ENCODE results near the gene AAK1. TPM values are rescaled to one million over a fixed set of nuclear protein-coding genes. Genes with fewer than 3 reads are reported as not detected.

Gene AAK1
- total RNA-seq, 1 experiment from 2014 or later = 35.6 TPM

GRCh38 chr2:69689466-69689865 lies 45.9 kb upstream of the AAK1 start (continued):
- TF ChIP-seq, protein P1, sequence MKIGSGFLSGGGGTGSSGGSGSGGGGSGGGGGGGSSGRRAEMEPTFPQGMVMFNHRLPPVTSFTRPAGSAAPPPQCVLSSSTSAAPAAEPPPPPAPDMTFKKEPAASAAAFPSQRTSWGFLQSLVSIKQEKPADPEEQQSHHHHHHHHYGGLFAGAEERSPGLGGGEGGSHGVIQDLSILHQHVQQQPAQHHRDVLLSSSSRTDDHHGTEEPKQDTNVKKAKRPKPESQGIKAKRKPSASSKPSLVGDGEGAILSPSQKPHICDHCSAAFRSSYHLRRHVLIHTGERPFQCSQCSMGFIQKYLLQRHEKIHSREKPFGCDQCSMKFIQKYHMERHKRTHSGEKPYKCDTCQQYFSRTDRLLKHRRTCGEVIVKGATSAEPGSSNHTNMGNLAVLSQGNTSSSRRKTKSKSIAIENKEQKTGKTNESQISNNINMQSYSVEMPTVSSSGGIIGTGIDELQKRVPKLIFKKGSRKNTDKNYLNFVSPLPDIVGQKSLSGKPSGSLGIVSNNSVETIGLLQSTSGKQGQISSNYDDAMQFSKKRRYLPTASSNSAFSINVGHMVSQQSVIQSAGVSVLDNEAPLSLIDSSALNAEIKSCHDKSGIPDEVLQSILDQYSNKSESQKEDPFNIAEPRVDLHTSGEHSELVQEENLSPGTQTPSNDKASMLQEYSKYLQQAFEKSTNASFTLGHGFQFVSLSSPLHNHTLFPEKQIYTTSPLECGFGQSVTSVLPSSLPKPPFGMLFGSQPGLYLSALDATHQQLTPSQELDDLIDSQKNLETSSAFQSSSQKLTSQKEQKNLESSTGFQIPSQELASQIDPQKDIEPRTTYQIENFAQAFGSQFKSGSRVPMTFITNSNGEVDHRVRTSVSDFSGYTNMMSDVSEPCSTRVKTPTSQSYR (CRISPR knock-in tag; IDR thresholded peaks at IDR 0.05) = no peak
- TF ChIP-seq RELA (CRISPR knock-in tag; IDR thresholded peaks at IDR 0.05; ENCODE audit: borderline replicate concordance) (no peak), ZNF396 (CRISPR knock-in tag; IDR thresholded peaks at IDR 0.05; ENCODE audit: borderline replicate concordance) (no peak)
- TF ChIP-seq, protein P2, sequence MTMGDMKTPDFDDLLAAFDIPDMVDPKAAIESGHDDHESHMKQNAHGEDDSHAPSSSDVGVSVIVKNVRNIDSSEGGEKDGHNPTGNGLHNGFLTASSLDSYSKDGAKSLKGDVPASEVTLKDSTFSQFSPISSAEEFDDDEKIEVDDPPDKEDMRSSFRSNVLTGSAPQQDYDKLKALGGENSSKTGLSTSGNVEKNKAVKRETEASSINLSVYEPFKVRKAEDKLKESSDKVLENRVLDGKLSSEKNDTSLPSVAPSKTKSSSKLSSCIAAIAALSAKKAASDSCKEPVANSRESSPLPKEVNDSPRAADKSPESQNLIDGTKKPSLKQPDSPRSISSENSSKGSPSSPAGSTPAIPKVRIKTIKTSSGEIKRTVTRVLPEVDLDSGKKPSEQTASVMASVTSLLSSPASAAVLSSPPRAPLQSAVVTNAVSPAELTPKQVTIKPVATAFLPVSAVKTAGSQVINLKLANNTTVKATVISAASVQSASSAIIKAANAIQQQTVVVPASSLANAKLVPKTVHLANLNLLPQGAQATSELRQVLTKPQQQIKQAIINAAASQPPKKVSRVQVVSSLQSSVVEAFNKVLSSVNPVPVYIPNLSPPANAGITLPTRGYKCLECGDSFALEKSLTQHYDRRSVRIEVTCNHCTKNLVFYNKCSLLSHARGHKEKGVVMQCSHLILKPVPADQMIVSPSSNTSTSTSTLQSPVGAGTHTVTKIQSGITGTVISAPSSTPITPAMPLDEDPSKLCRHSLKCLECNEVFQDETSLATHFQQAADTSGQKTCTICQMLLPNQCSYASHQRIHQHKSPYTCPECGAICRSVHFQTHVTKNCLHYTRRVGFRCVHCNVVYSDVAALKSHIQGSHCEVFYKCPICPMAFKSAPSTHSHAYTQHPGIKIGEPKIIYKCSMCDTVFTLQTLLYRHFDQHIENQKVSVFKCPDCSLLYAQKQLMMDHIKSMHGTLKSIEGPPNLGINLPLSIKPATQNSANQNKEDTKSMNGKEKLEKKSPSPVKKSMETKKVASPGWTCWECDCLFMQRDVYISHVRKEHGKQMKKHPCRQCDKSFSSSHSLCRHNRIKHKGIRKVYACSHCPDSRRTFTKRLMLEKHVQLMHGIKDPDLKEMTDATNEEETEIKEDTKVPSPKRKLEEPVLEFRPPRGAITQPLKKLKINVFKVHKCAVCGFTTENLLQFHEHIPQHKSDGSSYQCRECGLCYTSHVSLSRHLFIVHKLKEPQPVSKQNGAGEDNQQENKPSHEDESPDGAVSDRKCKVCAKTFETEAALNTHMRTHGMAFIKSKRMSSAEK (CRISPR knock-in tag; IDR thresholded peaks at IDR 0.05; ENCODE audit: borderline replicate concordance) = no peak

- H3K4me1 Mint-ChIP-seq = peaks cover 4% of the 10 kb centered on the region; the same call in 1 of the 2 replicates
- H3K36me3 Mint-ChIP-seq = no peaks in the 10 kb centered on the region
- H3K27ac Mint-ChIP-seq = no peak overlapping the region
- ATAC-seq (no peak), DNase-seq (ENCODE audit: low spot score) (no peak)
- POLR2A ChIA-PET = no interaction called here
- CTCF ChIA-PET = no interaction called here
- H3K27me3 Mint-ChIP-seq (ENCODE audit: low read depth) = no peaks in the 10 kb centered on the region
- no peak overlapping the region for H3K4me3 Mint-ChIP-seq
- H3K9me3 Mint-ChIP-seq = no peaks in the 10 kb centered on the region
- TF ChIP-seq, protein P3, sequence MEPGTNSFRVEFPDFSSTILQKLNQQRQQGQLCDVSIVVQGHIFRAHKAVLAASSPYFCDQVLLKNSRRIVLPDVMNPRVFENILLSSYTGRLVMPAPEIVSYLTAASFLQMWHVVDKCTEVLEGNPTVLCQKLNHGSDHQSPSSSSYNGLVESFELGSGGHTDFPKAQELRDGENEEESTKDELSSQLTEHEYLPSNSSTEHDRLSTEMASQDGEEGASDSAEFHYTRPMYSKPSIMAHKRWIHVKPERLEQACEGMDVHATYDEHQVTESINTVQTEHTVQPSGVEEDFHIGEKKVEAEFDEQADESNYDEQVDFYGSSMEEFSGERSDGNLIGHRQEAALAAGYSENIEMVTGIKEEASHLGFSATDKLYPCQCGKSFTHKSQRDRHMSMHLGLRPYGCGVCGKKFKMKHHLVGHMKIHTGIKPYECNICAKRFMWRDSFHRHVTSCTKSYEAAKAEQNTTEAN (CRISPR knock-in tag; IDR thresholded peaks at IDR 0.05) = no peak
- TF ChIP-seq ZNF396 (CRISPR knock-in tag; IDR thresholded peaks at IDR 0.05; ENCODE audit: borderline replicate concordance) (no peak), ZNF317 (CRISPR knock-in tag; IDR thresholded peaks at IDR 0.05; ENCODE audit: borderline replicate concordance, low read depth) (no peak), NFYB (CRISPR knock-in tag; conservative IDR thresholded peaks at IDR 0.05; ENCODE audit: low read depth) (no peak), SP1 (CRISPR knock-in tag; conservative IDR thresholded peaks at IDR 0.05) (no peak), ZNF232 (CRISPR knock-in tag; IDR thresholded peaks at IDR 0.05) (no peak), ETV6 (CRISPR knock-in tag; IDR thresholded peaks at IDR 0.05) (no peak), NR1H2 (CRISPR knock-in tag; IDR thresholded peaks at IDR 0.05) (no peak), MYBL2 (CRISPR knock-in tag; IDR thresholded peaks at IDR 0.05) (no peak), NR2C2 (CRISPR knock-in tag; IDR thresholded peaks at IDR 0.05) (no peak), TEAD1 (CRISPR knock-in tag; IDR thresholded peaks at IDR 0.05) (no peak), AR (CRISPR knock-in tag; IDR thresholded peaks at IDR 0.05) (no peak), FOXK1 (CRISPR knock-in tag; IDR thresholded peaks at IDR 0.05) (no peak), PRRX2 (CRISPR knock-in tag; IDR thresholded peaks at IDR 0.05) (no peak), ELF4 (CRISPR knock-in tag; IDR thresholded peaks at IDR 0.05; ENCODE audit: low read depth) (no peak), ZNF416 (CRISPR knock-in tag; IDR thresholded peaks at IDR 0.05) (no peak), ZMAT4 (CRISPR knock-in tag; IDR thresholded peaks at IDR 0.05) (no peak)
- TF ChIP-seq, protein P4, sequence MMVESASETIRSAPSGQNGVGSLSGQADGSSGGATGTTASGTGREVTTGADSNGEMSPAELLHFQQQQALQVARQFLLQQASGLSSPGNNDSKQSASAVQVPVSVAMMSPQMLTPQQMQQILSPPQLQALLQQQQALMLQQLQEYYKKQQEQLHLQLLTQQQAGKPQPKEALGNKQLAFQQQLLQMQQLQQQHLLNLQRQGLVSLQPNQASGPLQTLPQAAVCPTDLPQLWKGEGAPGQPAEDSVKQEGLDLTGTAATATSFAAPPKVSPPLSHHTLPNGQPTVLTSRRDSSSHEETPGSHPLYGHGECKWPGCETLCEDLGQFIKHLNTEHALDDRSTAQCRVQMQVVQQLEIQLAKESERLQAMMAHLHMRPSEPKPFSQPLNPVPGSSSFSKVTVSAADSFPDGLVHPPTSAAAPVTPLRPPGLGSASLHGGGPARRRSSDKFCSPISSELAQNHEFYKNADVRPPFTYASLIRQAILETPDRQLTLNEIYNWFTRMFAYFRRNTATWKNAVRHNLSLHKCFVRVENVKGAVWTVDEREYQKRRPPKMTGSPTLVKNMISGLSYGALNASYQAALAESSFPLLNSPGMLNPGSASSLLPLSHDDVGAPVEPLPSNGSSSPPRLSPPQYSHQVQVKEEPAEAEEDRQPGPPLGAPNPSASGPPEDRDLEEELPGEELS (CRISPR knock-in tag; IDR thresholded peaks at IDR 0.05) = no peak
- TF ChIP-seq, protein P5, sequence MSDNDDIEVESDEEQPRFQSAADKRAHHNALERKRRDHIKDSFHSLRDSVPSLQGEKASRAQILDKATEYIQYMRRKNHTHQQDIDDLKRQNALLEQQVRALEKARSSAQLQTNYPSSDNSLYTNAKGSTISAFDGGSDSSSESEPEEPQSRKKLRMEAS (CRISPR knock-in tag; IDR thresholded peaks at IDR 0.05) = no peak
These were observed 44.6 kb upstream of the AAK1 start for GRCh38 chr2:69687971-69688611.
